ENCODE results near the gene THSD4. TPM values are rescaled to one million over a fixed set of nuclear protein-coding genes. Genes with fewer than 3 reads are reported as not detected.
"Not testable (repeated sequence)": the region's sequence is repeated elsewhere in the genome, so short reads cannot be mapped to it uniquely, and the experiment has no call there.

THSD4 gene
- total and polyA plus RNA-seq, 3 experiments from 2014 or later = not detected

DNA sequence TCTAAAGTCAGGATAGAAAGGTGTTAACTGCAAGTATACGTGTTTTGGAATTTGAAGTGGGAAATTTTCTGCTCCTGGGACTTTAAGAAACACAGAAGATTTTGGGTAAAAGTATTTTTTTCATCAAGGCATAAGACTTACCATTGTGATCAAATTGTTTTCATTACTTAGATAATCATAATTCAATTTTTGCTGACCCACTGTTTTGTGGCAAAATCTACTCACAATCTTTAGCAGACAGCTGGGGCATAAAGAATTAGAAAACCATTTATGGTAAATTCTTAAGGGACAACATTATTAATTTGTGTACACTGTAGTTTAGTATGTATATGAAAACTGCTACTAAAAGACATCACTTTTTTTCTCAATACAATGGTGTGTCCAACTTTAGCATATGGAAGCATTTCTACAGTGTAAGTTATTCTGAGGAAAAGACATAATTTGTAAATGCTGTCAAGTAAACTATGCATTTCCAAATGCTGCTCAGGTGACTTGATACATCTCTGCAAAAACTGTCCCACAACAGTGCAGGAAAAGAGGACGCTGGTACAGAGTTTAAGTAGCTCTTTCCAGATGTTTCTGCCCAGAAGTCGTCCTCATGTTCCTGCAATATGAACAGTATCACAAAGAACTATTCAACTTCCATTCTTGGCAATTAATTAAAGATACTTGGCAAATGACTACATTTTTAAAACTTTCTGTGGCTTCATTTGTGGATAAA is 52.3 kb downstream of the THSD4 start:
- H3K9me3 Mint-ChIP-seq = peaks cover 15 to 34% (median 22%) of the 10 kb centered on the region in 5 donors
- H3K27me3 Mint-ChIP-seq = peaks cover 23 to 33% of the 10 kb centered on the region in 2 donors
- Histone ChIP-seq H3K4me1 (ENCODE audit: insufficient read depth, low read length) (no peaks in the 10 kb centered on the region), H3K27me3 (ENCODE audit: insufficient read depth, low read length, poor library complexity, severe bottlenecking) (no peaks in the 10 kb centered on the region), H3K36me3 (ENCODE audit: insufficient read depth, low read length) (no peaks in the 10 kb centered on the region), H3K9me3 (ENCODE audit: low read length) (no peaks in the 10 kb centered on the region), H3K27ac (ENCODE audit: low read depth, low read length) (no peak overlapping the region), H3K4me3 (ENCODE audit: low read length) (no peak overlapping the region)
- H3K4me3 Mint-ChIP-seq = no peak overlapping the region
- no peaks in the 10 kb centered on the region for H3K4me1 Mint-ChIP-seq
- CTCF ChIA-PET = no interaction called here
- H3K36me3 Mint-ChIP-seq = peaks cover 0 to 2% (median 0%) of the 10 kb centered on the region in 3 donors
- DNase-seq = no peak
- no peak overlapping the region for H3K27ac Mint-ChIP-seq
- POLR2A ChIA-PET = no interaction called here

DNA sequence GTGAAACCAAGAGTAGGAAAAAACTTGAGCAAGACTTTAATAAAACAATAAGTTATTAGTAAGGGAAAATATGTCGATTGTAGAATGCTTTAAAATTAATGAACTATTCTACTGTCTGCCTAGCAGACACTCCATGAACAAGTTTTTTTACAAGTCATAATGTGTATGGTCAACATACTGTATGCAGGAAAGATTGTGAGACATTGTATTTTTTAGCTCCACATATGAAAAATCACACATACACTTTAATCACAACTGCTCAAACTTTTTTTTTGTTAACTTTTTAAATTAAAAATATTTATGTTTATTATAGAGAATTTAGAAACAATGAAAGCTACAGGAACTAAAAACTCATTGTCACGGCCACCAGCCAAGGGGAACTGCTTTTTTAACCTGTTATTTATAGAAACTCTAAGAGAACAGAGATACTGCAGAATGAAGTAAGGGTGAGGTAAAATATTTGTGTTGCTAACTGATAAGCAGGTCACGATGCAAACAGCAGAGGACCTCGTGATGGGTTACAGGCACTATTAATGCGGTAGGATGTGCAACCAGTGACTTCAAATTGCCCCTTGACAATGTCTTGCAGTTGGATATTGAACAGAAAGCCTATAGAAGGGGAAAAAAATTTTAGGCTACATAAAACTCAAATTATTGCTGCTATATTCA is 53.0 kb downstream of the THSD4 start:
- POLR2A ChIA-PET = no interaction called here
- Mint-ChIP-seq H3K27me3 (peaks cover 19 to 29% of the 10 kb centered on the region in 2 donors), H3K4me3 (no peak overlapping the region), H3K9me3 (peaks cover 12 to 29% (median 18%) of the 10 kb centered on the region in 5 donors), H3K4me1 (no peaks in the 10 kb centered on the region), H3K27ac (no peak overlapping the region), H3K36me3 (peaks cover 0 to 2% (median 0%) of the 10 kb centered on the region in 3 donors)
- Histone ChIP-seq H3K4me1 (ENCODE audit: insufficient read depth, low read length) (no peaks in the 10 kb centered on the region), H3K9me3 (ENCODE audit: low read length) (no peaks in the 10 kb centered on the region), H3K27me3 (ENCODE audit: insufficient read depth, low read length, poor library complexity, severe bottlenecking) (no peaks in the 10 kb centered on the region), H3K4me3 (ENCODE audit: low read length) (no peak overlapping the region), H3K36me3 (ENCODE audit: insufficient read depth, low read length) (no peaks in the 10 kb centered on the region), H3K27ac (ENCODE audit: low read depth, low read length) (no peak overlapping the region)
- no peak for DNase-seq
- CTCF ChIA-PET = no interaction called here

DNA sequence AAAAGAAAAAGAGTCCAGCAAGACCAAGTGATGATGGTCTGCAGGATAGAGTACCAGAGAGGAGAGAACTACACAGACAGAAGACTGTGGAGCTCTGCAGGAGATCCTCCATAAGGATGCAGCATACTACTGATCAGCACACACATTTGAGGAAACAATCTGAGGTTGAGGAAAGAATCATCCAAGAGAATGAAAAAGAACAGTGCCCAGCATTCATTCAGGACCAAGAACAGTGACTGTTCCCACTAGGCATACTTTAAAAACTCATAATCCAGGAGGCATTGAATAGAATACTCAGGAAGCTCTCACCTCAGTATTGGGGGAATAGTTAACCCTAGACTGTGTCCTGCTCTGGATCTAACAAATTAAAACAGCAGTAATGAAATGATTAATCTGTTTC is 54.9 kb downstream of the THSD4 start:
- H3K4me3 Mint-ChIP-seq = no peak overlapping the region

DNA sequence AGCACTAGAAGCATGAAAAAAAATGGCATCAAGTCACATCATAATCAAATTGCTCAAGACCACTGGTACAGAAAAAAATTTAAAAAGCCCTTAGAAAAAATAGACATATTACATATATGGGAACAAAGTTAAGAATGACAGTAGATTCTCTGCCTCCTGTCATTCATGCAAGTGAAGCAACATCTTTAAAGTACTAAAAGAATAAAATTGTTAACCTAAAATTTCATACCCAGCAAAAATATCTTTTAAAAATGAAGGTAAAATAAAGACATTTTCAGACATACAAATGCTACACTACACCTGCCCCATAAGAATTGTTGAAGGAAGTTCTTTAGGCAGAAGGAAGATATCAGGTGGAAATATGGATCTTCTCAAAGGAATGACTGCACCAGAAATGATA is 55.9 kb downstream of the THSD4 start:
- Mint-ChIP-seq H3K27ac (no peak overlapping the region), H3K9me3 (peaks cover 11 to 24% (median 13%) of the 10 kb centered on the region in 5 donors), H3K27me3 (peaks cover 15 to 24% of the 10 kb centered on the region in 2 donors), H3K4me3 (no peak overlapping the region), H3K36me3 (peaks cover 0 to 2% (median 0%) of the 10 kb centered on the region in 3 donors), H3K4me1 (no peaks in the 10 kb centered on the region)
- no peak for DNase-seq
- no peaks in the 10 kb centered on the region for H3K4me1 ChIP-seq (ENCODE audit: insufficient read depth, low read length)
- H3K4me3 ChIP-seq (ENCODE audit: low read length) = no peak overlapping the region
- no peaks in the 10 kb centered on the region for H3K9me3 ChIP-seq (ENCODE audit: low read length)
- H3K27ac ChIP-seq (ENCODE audit: low read depth, low read length) = no peak overlapping the region
- ChIA-PET CTCF (no interaction called here), POLR2A (no interaction called here)
- H3K36me3 ChIP-seq (ENCODE audit: insufficient read depth, low read length) = no peaks in the 10 kb centered on the region
- H3K27me3 ChIP-seq (ENCODE audit: insufficient read depth, low read length, poor library complexity, severe bottlenecking) = no peaks in the 10 kb centered on the region

More for the DNA sequence above, 54.9 kb downstream of the THSD4 start:
- Histone ChIP-seq H3K4me3 (ENCODE audit: low read length) (no peak overlapping the region), H3K4me1 (ENCODE audit: insufficient read depth, low read length) (no peaks in the 10 kb centered on the region), H3K9me3 (ENCODE audit: low read length) (no peaks in the 10 kb centered on the region), H3K27ac (ENCODE audit: low read depth, low read length) (no peak overlapping the region), H3K27me3 (ENCODE audit: insufficient read depth, low read length, poor library complexity, severe bottlenecking) (no peaks in the 10 kb centered on the region), H3K36me3 (ENCODE audit: insufficient read depth, low read length) (no peaks in the 10 kb centered on the region)
- H3K9me3 Mint-ChIP-seq = peaks cover 12 to 32% (median 18%) of the 10 kb centered on the region in 5 donors
- peaks cover 19 to 31% of the 10 kb centered on the region in 2 donors for H3K27me3 Mint-ChIP-seq
- POLR2A ChIA-PET = no interaction called here
- H3K4me1 Mint-ChIP-seq = no peaks in the 10 kb centered on the region
- DNase-seq = no peak
- H3K27ac Mint-ChIP-seq = no peak overlapping the region
- H3K36me3 Mint-ChIP-seq = peaks cover 0 to 2% (median 0%) of the 10 kb centered on the region in 3 donors
- CTCF ChIA-PET = no interaction called here

DNA sequence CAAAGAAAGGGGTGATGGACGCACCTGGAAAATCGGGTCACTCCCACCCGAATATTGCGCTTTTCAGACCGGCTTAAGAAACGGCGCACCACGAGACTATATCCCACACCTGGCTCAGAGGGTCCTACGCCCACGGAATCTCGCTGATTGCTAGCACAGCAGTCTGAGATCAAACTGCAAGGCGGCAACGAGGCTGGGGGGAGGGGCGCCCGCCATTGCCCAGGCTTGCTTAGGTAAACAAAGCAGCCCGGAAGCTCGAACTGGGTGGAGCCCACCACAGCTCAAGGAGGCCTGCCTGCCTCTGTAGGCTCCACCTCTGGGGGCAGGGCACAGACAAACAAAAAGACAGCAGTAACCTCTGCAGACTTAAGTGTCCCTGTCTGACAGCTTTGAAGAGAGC is 59.1 kb downstream of the THSD4 start:
- DNase-seq; H3K27me3 ChIP-seq (ENCODE audit: insufficient read depth, low read length, poor library complexity, severe bottlenecking); POLR2A ChIA-PET; H3K36me3 ChIP-seq (ENCODE audit: insufficient read depth, low read length); H3K4me3 Mint-ChIP-seq; H3K27me3 Mint-ChIP-seq; H3K27ac Mint-ChIP-seq; H3K4me1 Mint-ChIP-seq; CTCF ChIA-PET; H3K36me3 Mint-ChIP-seq; H3K9me3 ChIP-seq (ENCODE audit: low read length); H3K4me3 ChIP-seq (ENCODE audit: low read length); H3K27ac ChIP-seq (ENCODE audit: low read depth, low read length); H3K4me1 ChIP-seq (ENCODE audit: insufficient read depth, low read length): not testable (repeated sequence)
- peaks cover 11 to 23% (median 12%) of the 10 kb centered on the region in 5 donors for H3K9me3 Mint-ChIP-seq

DNA sequence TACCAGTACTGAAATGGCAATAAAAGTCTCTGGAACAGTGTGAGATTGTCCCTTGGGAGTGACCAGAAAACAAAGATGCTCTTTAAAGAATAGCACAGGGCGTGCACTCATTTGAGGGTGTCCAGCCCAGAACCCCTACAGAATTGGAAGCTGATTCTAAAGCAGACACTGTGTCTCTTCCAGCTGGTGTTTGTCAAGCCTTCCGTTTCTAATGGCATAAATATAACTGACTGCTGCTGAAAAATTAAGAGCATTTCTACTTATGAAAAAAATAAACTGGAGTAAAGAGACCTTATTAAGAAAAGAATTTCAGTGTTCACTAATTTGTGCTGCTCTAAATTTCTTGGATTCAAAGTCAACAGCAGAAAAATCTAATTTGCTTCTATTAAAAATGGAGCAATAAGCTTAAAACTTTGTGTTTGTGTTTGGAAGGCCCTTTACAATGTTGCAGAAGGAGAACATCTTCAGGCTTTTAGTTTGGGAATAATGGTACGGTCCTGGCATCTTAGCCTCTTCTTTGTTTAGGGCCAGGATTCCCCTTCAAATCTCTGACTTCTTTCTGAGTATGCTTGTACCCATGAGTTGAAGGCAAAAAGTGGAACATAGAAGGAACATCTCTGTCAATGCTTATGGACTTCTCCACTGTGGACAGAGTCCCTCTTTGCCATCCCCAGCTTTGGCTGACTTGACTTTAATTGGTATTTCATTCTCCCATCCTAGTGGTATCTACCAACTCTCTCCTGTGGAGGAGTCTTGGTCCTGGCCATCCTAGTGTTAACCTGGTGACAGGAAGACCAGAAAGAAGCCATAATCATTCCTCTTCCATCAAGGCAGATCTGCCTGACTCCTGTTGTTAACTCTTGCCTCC is 65.9 kb downstream of the THSD4 start:
- CTCF ChIA-PET = no interaction called here
- Mint-ChIP-seq H3K27ac (no peak overlapping the region), H3K36me3 (no peaks in the 10 kb centered on the region), H3K4me3 (no peak overlapping the region), H3K9me3 (no peaks in the 10 kb centered on the region), H3K4me1 (no peaks in the 10 kb centered on the region), H3K27me3 (peaks cover 4 to 9% of the 10 kb centered on the region in 2 donors)
- no peak overlapping the region for H3K4me3 ChIP-seq (ENCODE audit: low read length)
- H3K4me1 ChIP-seq (ENCODE audit: insufficient read depth, low read length) = no peaks in the 10 kb centered on the region
- H3K27me3 ChIP-seq (ENCODE audit: insufficient read depth, low read length, poor library complexity, severe bottlenecking) = no peaks in the 10 kb centered on the region
- POLR2A ChIA-PET = no interaction called here
- H3K36me3 ChIP-seq (ENCODE audit: insufficient read depth, low read length) = no peaks in the 10 kb centered on the region
- DNase-seq = no peak
- H3K27ac ChIP-seq (ENCODE audit: low read depth, low read length) = no peak overlapping the region
- no peaks in the 10 kb centered on the region for H3K9me3 ChIP-seq (ENCODE audit: low read length)

DNA sequence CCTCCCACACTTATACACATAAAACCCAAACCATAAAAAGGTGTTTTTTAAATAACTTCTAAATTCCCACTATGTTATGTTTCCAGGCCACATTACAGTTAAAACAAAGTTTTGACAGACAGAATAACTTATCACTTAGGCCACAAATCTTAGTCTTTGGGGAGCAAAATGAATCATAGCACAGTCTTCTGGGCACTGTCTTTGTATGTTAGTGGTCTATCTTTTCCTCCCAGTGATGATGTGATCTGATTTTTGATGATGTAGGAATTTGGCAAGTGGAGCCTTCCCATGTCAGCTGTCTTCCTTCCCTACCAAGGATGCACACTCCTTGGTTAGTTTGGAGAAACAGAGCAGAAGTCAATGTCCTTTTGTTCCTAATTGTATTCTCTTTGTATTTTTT is 67.3 kb downstream of the THSD4 start:
- no peaks in the 10 kb centered on the region for H3K27me3 ChIP-seq (ENCODE audit: insufficient read depth, low read length, poor library complexity, severe bottlenecking)
- no peak overlapping the region for H3K27ac ChIP-seq (ENCODE audit: low read depth, low read length)
- Mint-ChIP-seq H3K27ac (no peak overlapping the region), H3K4me1 (no peaks in the 10 kb centered on the region), H3K27me3 (peaks cover 4 to 9% of the 10 kb centered on the region in 2 donors), H3K36me3 (no peaks in the 10 kb centered on the region), H3K4me3 (no peak overlapping the region), H3K9me3 (no peaks in the 10 kb centered on the region)
- no peaks in the 10 kb centered on the region for H3K36me3 ChIP-seq (ENCODE audit: insufficient read depth, low read length)
- H3K4me1 ChIP-seq (ENCODE audit: insufficient read depth, low read length) = no peaks in the 10 kb centered on the region
- no peak overlapping the region for H3K4me3 ChIP-seq (ENCODE audit: low read length)
- POLR2A ChIA-PET = no interaction called here
- CTCF ChIA-PET = no interaction called here
- DNase-seq = no peak
- no peaks in the 10 kb centered on the region for H3K9me3 ChIP-seq (ENCODE audit: low read length)

DNA sequence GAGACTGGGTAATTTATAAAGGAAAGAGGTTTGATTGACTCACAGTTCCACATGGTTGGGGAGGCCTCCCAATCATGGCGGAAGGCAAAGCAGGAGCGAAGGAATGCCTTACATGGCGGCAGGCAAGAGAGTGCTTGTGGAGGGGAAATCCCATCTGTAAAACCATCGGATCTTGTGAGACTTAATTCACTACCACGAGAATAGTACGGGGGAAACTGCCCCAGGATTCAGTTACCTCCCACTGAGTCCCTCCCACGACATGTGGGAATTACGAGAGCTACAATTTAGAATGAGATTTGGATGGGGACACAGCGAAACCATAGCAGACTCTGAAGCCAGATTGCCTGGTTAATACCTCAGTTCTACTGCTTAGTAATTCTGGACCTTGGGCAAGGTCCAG is 67.8 kb downstream of the THSD4 start:
- H3K27ac ChIP-seq (ENCODE audit: low read depth, low read length) = no peak overlapping the region
- no peaks in the 10 kb centered on the region for H3K27me3 ChIP-seq (ENCODE audit: insufficient read depth, low read length, poor library complexity, severe bottlenecking)
- no peak for DNase-seq
- no peaks in the 10 kb centered on the region for H3K9me3 Mint-ChIP-seq
- H3K36me3 ChIP-seq (ENCODE audit: insufficient read depth, low read length) = no peaks in the 10 kb centered on the region
- no peak overlapping the region for H3K4me3 ChIP-seq (ENCODE audit: low read length)
- H3K9me3 ChIP-seq (ENCODE audit: low read length) = no peaks in the 10 kb centered on the region
- H3K27ac Mint-ChIP-seq = no peak overlapping the region
- ChIA-PET CTCF (no interaction called here), POLR2A (no interaction called here)
- no peak overlapping the region for H3K4me3 Mint-ChIP-seq
- no peaks in the 10 kb centered on the region for H3K36me3 Mint-ChIP-seq
- H3K4me1 Mint-ChIP-seq = no peaks in the 10 kb centered on the region
- H3K4me1 ChIP-seq (ENCODE audit: insufficient read depth, low read length) = no peaks in the 10 kb centered on the region
- H3K27me3 Mint-ChIP-seq = peaks cover 4 to 9% of the 10 kb centered on the region in 2 donors

Measured in CD8-positive, alpha-beta memory T cell (primary cell).